Pancreas (tissue), 10 donors: ENCODE data around the gene POLR3B. TPM values are rescaled to one million over a fixed set of nuclear protein-coding genes. Genes with fewer than 3 reads are reported as not detected.

Experiments
- ATAC-seq, 4 donors: fragments of 200-7000 bp; cut with Tn5 transposase; one replicate each; pipeline versions ENCODE4 v1.8.0 to v1.9.1; 2020; ENCODE audit warnings: mild to moderate bottlenecking in 4 of 4, moderate library complexity in 4 of 4
- DNase-seq, 6 donors: peaks; one replicate each; pipeline ENCODE4 v3.0.0-alpha.2; 2020
- FAIRE-seq: peaks from 2 replicates; lab custom pipeline; 2012; peaks lifted over from hg19 to GRCh38; lab: Jason Lieb, UNC
- H3K27ac ChIP-seq, 4 donors: fragments of 200-600 bp; sonication (generic); 1 replicate in 3 of 4; 2 replicates in 1 of 4; pipeline versions ENCODE4 v1.5.0 to v1.8.0; 2020
- H3K27me3 ChIP-seq, 4 donors: fragments of 200-600 bp; one replicate each; pipeline ENCODE4 v1.8.0; 2021
- H3K36me3 ChIP-seq, 3 donors: fragments of 200-600 bp; sonication (generic) in 1 of 3; one replicate each; pipeline versions ENCODE4 v1.5.0 to v1.8.0; 2020 to 2021
- H3K4me1 ChIP-seq, 3 donors: fragments of 200-600 bp; one replicate each; pipeline ENCODE4 v1.8.0; 2021
- H3K4me3 ChIP-seq, 4 donors: fragments of 200-600 bp; sonication (generic) in 2 of 4; one replicate each; pipeline versions ENCODE4 v1.5.0 to v1.8.0; 2020 to 2021
- H3K9me3 ChIP-seq, 4 donors: fragments of 200-600 bp; one replicate each; pipeline ENCODE4 v1.8.0; 2021
- CTCF ChIP-seq, 4 donors: fragments of 200-600 bp; sonication (generic) in 3 of 4; IDR thresholded peaks; one replicate each; pipeline versions ENCODE4 v1.5.0 to v1.8.0; 2021; ENCODE audit warnings: antibody characterized with exemption in 4 of 4
- WGBS, 2 donors: extraction: QIAGEN DNeasy Blood & Tissue Kit; methylation state at CpG; one replicate each; pipeline ENCODE4 v1.1.7; 2013; 5-methylcytosine and 5-hydroxymethylcytosine counted together
- intact Hi-C, 3 donors: fragments of 100-400 bp; cut with DNase I; formaldehyde crosslinking; loops; one replicate each; pipeline versions ENCODE4 v1.11.1 to v1.14.2; 2022
- polyA plus RNA-seq, 2 donors: library from polyadenylated mRNA; stranded (reverse); fragments of 200-250 nt; gene quantifications; one replicate each; pipeline ENCODE4 v1.2.3, GENCODE V29; 2013
- total RNA-seq, 6 donors: library from RNA; stranded (reverse); fragmentation: NEBNext Ultra II Directional in 4 of 6; extraction: Animal tissue kit (Norgen Biotek cat#: 25700) in 4 of 6; gene quantifications; one replicate each; pipeline versions ENCODE4 v1.2.1 to v1.2.4, GENCODE V29; 2021 to 2023
- donor health status: healthy with polysubstance abuse.
- donor health status: DM: no; HTN: no; CAD: no; lungs with moderate emphysema.
- donor health status: DM: no; HTN: no; CAD: no.
- donor health status: control.
- donor health status: control.
- donor health status: Bipolar disorder and iron deficiency.
- donor health status: DM: yes; HTN: yes; CAD: no.
- donor health status: DM: no; HTN: no; CAD: no.
- donor health status: DM: no; HTN: no; CAD: no.
- donor health status: DM: yes; HTN: yes; CAD: no.

The POLR3B gene
- total and polyA plus RNA-seq, 8 donors = 1.9 to 7.9 (median 4.8) TPM

- ATAC-seq = no peak
- intact Hi-C loops = no loop called here
- no peak for DNase-seq
- no peaks in the 10 kb centered on the region for H3K9me3 ChIP-seq
- H3K4me3 ChIP-seq = no peak overlapping the region
- peaks cover 0 to 17% (median 0%) of the 10 kb centered on the region in 3 donors for H3K36me3 ChIP-seq
- no peak overlapping the region for H3K27ac ChIP-seq
- TF ChIP-seq CTCF (IDR thresholded peaks at IDR 0.05) = no peak
- WGBS, 2 donors = 94 to 97% methylated on average over 2 of the region's 2 CpGs
- no peaks in the 10 kb centered on the region for H3K27me3 ChIP-seq
- H3K4me1 ChIP-seq = peaks cover 0 to 6% (median 5%) of the 10 kb centered on the region in 3 donors
- no peak for FAIRE-seq
Measured at GRCh38 chr12:106492857-106493256, 135.3 kb downstream of the POLR3B start.

DNA sequence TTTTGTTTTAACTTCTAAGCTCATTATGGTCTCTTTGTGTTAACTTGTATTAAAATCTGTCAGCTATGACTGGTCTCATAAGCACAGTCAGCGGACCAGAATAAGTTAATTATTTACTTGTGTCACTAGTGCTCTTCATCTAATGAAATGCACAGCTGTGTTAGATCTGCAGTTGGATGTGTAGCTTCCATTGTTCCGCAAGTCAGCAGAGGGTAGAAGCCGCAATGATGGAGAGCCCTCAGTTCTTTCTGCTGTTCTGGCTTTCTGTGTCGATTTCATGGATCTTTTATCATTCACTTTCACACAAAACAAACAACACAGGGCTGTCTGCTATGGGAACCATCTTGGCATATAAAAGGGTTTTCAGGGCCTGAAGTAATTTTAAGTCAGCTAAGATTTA is 136.0 kb downstream of the POLR3B start:
- ATAC-seq (peak in 3 of 4 donors; percentile 55 to 69 (median 64)), DNase-seq (no peak), FAIRE-seq (no peak)
- Histone ChIP-seq H3K4me3 (no peak overlapping the region), H3K27ac (no peak overlapping the region), H3K9me3 (no peaks in the 10 kb centered on the region), H3K4me1 (peaks cover 0 to 6% (median 5%) of the 10 kb centered on the region in 3 donors), H3K27me3 (no peaks in the 10 kb centered on the region), H3K36me3 (peaks cover 0 to 20% (median 0%) of the 10 kb centered on the region in 3 donors)
- intact Hi-C loops = no loop called here
- 46 to 53% methylated on average over 4 of the region's 4 CpGs for WGBS, 2 donors
- no peak for TF ChIP-seq CTCF (IDR thresholded peaks at IDR 0.05)

GRCh38 chr12:106495354-106495965 is 137.9 kb downstream of the POLR3B start:
- 77 to 81% methylated on average over 5 of the region's 5 CpGs for WGBS, 2 donors
- no peak for TF ChIP-seq CTCF (IDR thresholded peaks at IDR 0.05)
- DNase-seq (no peak), ATAC-seq (no peak), FAIRE-seq (no peak)
- peaks cover 0 to 20% (median 0%) of the 10 kb centered on the region in 3 donors for H3K36me3 ChIP-seq
- intact Hi-C loops = no loop called here
- H3K4me3 ChIP-seq = no peak overlapping the region
- H3K27ac ChIP-seq = no peak overlapping the region
- no peaks in the 10 kb centered on the region for H3K9me3 ChIP-seq
- no peaks in the 10 kb centered on the region for H3K27me3 ChIP-seq
- H3K4me1 ChIP-seq = peaks cover 0 to 6% (median 5%) of the 10 kb centered on the region in 3 donors

DNA sequence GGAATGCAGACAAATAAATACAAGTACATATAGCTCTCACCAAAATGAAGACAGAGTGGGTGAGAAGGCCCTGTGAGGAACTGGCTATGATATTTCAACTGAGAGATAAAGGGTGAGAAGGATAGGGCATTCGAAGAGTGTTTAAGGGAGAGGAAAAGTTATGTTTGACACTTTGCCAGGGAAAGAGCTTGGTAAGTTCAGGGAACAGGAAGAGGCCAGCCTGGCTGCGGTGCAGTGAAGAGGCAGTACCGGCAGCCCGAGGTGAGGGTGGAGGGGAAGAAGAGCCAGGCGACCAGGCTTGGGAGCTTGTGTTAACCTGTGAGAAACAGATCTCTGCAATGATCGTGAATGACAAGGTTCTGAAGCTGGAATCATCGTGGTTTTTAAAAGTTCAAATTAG is 140.5 kb downstream of the POLR3B start:
- WGBS, 2 donors = 71 to 79% methylated on average over 7 of the region's 7 CpGs
- Histone ChIP-seq H3K27ac (no peak overlapping the region), H3K9me3 (no peaks in the 10 kb centered on the region), H3K36me3 (peaks cover 0 to 20% (median 6%) of the 10 kb centered on the region in 3 donors), H3K4me3 (no peak overlapping the region), H3K4me1 (peaks cover 0 to 5% (median 2%) of the 10 kb centered on the region in 3 donors), H3K27me3 (no peaks in the 10 kb centered on the region)
- TF ChIP-seq CTCF (IDR thresholded peaks at IDR 0.05) = no peak
- FAIRE-seq (no peak), ATAC-seq (peak in 1 of 4 donors; percentile 27), DNase-seq (no peak)
- intact Hi-C loops = no loop called here

DNA sequence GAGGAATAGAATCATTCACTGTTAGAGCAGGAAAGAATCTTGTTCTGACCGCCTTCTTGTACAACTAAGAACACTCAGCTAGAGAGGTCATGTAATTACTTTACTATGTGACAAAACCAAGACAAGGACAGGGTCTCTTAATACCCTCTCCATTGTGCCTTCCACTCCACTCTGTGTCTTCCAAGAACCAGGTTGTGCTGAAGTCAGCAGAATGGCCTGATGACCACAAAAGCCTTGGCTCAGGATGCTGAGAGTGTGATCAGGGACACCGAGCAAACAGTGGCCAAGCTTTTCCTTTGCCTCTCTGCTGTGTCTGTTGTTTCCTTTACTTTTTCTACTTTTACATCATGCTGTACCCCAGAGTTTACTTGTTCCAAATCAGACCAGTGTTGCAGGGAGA is 142.1 kb downstream of the POLR3B start:
- ATAC-seq (no peak), FAIRE-seq (no peak), DNase-seq (no peak)
- intact Hi-C loops = no loop called here
- Histone ChIP-seq H3K9me3 (no peaks in the 10 kb centered on the region), H3K27me3 (no peaks in the 10 kb centered on the region), H3K4me1 (no peaks in the 10 kb centered on the region), H3K4me3 (no peak overlapping the region), H3K27ac (no peak overlapping the region), H3K36me3 (peaks cover 0 to 30% (median 11%) of the 10 kb centered on the region in 3 donors)
- no peak for TF ChIP-seq CTCF (IDR thresholded peaks at IDR 0.05)
- 95 to 100% methylated on average over 2 of the region's 2 CpGs for WGBS, 2 donors
